LNCaP clone FGC (cell line): Measurements from ENCODE around the gene MED26.
"Not testable (repeated sequence)": the region's sequence is repeated elsewhere in the genome, so short reads cannot be mapped to it uniquely, and the experiment has no call there.

Experiments
- DNase-seq: peaks from one replicate; pipeline ENCODE4 v3.0.0-alpha.2; 2011; ENCODE audit warnings: low read depth
- H3K4me3 ChIP-seq: 2 replicates; pipeline ENCODE4 v1.5.1; 2011; ENCODE audit warnings: mild to moderate bottlenecking, low read depth, low read length, control low read depth
- CTCF ChIP-seq: IDR thresholded peaks from 2 replicates; pipeline ENCODE4 v1.5.1; 2012; ENCODE audit warnings: mild to moderate bottlenecking; ENCODE audit not compliant: control insufficient read depth, insufficient read depth; ENCODE audit errors: extremely low read depth

MED26 gene

GRCh38 chr19:16657384-16657783 lies 29.4 kb upstream of the MED26 start:
- no peak for TF ChIP-seq CTCF
- no peak overlapping the region for H3K4me3 ChIP-seq
- DNase-seq, result no peak

GRCh38 chr19:16655727-16656126 lies 27.7 kb upstream of the MED26 start:
- no peak overlapping the region for H3K4me3 ChIP-seq
- no peak for DNase-seq
- TF ChIP-seq CTCF, result no peak

GRCh38 chr19:16654627-16655026 lies 26.6 kb upstream of the MED26 start:
- DNase-seq, result no peak

GRCh38 chr19:16654140-16654539 lies 26.1 kb upstream of the MED26 start:
- TF ChIP-seq CTCF, result no peak
- no peak for DNase-seq
- no peak overlapping the region for H3K4me3 ChIP-seq

More at GRCh38 chr19:16654627-16655026, 26.6 kb upstream of the MED26 start:
- H3K4me3 ChIP-seq, result no peak overlapping the region
- TF ChIP-seq CTCF, result no peak

GRCh38 chr19:16652854-16653253 lies 24.9 kb upstream of the MED26 start:
- H3K4me3 ChIP-seq, result no peak overlapping the region
- DNase-seq, result no peak
- TF ChIP-seq CTCF, result no peak

- not testable (repeated sequence) for DNase-seq, H3K4me3 ChIP-seq
These were observed 23.6 kb upstream of the MED26 start for GRCh38 chr19:16651421-16652188.

GRCh38 chr19:16650821-16651220 lies 22.8 kb upstream of the MED26 start:
- TF ChIP-seq CTCF, result no peak
- DNase-seq, result no peak
- H3K4me3 ChIP-seq, result no peak overlapping the region
